ENCODE measurements around the gene LARP1.
"Not testable (repeated sequence)": the region's sequence is repeated elsewhere in the genome, so short reads cannot be mapped to it uniquely, and the experiment has no call there.

Gene LARP1

GRCh38 chr5:154755361-154756008 lies at the start of gene LARP1:
TSS of gene LARP1 (plus strand) at chr5:154755377. CDS start at chr5:154755758, 381 bp downstream.
- no peak for DNase-seq

GRCh38 chr5:154706416-154706815 lies 48.8 kb upstream of the LARP1 start:
- no peak for DNase-seq

GRCh38 chr5:154707641-154708040 lies 47.5 kb upstream of the LARP1 start:
- no peak for DNase-seq

DNA sequence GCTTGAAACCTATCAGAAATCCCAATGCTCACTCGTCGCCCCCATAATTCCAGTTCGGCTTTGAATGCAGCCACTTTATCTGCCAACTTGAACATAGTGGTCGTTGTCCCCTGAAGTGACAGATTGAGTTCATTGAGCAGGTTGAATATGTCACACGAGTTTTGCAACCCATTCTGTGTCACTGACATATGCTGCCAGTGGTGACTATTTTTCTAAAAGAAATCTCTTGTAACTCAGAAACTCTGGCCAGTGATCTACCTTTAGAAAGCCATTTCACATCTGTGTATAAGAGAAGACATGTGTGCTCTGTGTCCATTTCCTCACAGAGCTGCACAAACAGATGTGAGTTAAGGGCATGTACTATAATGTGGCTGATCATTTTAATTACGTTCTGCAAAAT lies 47.0 kb upstream of the LARP1 start:
- no peak for DNase-seq

- DNase-seq: no peak
Measured at GRCh38 chr5:154708846-154709245, 46.3 kb upstream of the LARP1 start.

- DNase-seq: no peak
Measured at GRCh38 chr5:154709368-154710305, 45.5 kb upstream of the LARP1 start.

DNA sequence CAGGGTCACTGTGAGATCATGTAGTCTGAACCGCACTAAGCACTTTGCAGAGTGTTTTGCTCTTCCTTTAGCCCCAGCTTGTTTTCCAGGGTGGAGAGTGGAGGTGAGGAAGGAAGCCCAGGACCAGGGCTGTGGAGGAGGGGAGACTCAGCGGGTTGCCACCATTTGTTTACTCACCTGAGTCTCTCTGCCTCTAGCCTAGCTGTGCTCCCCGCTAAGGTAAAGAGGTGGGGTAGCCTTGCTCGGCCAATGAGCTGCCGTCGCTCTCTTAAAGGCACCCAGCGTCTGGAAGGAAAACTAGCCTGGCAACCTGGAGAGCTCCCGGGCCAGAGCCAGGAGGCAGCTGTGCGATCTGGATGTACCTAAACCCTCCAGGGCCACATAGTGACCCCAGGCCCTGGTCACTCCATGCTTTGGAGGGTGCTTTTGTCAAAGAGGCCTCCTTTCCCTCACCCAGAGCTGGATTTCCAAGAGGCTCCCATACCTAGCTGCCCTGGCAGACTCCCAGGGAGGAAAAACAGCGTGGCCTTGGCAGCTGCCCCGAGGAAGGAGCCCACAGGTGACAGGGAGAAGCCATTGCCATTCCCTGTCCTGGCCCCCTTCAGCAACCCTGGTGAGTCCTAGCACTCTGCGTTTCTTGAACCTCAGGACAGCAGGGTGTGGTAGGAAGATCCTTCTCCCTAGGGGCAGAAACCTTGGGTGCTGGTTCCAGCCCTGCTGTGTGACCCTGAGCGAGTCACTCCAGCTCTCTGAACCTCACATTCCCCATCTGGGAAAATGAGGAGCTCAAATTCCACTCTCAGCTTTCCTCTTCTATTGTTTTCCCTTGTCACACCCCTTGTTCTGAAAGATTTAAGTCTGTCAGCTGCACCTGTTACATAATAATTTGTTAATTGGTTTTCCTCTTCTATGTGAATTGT lies 42.4 kb upstream of the LARP1 start:
- no peak for DNase-seq

GRCh38 chr5:154713615-154714125 lies 41.5 kb upstream of the LARP1 start:
- DNase-seq: no peak

GRCh38 chr5:154714266-154714986 lies 40.8 kb upstream of the LARP1 start:
- no peak for DNase-seq

DNA sequence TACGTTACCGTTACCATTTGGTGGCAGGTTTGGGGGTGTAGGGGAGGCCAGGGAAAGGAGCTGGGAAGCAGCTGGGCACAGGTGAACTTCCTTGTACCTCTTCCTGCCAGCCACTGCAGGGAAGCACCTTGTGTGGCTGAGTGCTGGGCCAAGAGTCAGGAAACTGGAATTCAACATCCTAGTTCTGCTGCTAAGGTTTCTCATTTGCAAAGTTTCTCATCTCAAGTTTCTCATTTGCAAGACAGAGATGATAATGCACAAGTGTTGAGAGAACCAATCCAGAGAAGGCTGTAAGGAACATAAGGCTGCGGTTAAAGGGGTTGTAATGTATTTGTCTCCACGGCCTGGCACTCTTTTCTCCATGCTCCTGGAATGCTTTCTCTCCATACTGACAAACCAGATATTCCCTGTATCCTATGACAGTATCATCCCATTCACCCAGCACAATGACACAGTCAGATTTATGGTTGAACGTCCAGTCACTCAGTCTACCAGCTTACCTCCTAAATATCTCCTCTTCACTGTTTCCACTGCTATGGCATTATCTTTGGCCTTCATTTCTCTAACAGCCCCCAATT lies 33.6 kb upstream of the LARP1 start:
- DNase-seq: no peak

- DNase-seq: no peak
Measured at GRCh38 chr5:154722097-154722496, 33.1 kb upstream of the LARP1 start.

DNA sequence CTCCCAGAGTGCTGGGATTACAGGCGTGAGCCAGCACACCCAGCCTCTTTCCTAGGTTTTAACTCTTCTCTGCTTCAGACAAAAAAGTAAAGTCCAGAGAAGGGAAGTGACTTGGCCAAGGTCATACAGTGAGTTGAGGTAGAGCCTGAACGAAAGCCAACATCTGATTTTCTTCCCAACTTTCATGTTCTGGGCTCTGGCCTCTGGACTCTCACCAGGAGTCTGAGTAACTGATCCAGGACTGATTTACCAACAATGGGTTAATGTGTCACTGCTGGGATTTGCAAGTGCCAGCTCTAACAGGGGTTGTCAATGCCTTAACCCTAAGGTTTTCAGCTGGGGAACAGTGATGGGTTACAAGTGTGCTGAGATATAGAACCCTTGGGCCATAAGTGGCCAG lies 32.2 kb upstream of the LARP1 start:
- no peak for DNase-seq

DNA sequence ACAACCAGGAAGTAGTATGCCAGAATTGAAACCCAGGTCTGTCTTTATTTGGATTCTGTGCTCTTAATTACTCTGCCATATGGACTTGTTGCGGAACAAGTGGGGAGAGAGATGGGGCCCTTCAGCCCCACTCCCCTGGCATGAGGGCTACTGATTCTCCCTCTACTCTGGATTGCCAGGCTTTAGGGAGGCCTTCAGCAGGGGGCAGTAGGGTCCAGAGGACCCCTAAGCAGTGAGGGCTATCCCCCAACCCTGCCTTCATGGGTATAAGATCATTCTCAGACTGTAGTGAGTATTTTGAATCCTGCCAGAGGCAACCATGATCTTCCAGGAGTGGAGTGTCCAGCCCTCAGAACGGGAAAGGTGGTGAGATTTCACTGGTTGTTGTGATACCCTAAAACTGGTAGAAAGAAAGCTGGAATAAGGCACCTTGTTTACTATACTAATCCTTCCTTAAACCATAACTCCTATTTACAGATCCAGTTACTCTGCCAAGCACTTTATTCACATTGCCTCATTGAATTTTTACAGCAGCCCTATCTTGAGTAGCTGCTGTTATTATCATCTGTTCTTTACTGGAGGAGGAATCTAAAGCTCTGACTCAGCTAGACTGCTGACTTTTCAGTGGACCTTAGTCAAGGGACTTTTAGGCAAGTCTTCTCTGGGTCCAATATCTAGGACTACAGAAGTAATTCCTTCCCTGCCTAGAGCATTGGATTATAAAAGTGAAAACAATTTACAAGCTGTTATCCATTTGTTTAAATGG lies 31.3 kb upstream of the LARP1 start:
- no peak for DNase-seq

GRCh38 chr5:154727361-154727760 lies 27.8 kb upstream of the LARP1 start:
- DNase-seq: no peak

GRCh38 chr5:154728939-154729588 lies 26.1 kb upstream of the LARP1 start:
- no peak for DNase-seq

- no peak for DNase-seq
Measured at GRCh38 chr5:154729613-154730012, 25.6 kb upstream of the LARP1 start.

DNA sequence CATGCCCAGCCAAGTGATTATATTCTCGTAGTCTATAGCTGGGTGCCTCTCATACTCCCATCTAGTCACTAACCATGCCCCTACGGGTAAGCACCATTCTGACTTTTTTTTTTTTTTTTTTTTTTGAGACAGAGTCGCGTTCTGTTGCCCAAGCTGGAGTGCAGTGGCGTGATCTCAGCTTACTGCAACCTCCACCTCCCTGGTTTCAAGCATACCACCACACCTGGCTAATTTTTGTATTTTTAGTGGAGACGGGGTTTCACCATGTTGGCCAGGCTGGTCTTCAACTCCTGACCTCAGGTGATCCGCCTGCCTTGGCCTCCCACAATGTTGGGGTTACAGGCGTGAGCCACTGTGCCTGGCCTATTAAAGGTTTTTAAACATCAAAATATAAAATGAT lies 24.4 kb upstream of the LARP1 start:
- not testable (repeated sequence) for DNase-seq

DNA sequence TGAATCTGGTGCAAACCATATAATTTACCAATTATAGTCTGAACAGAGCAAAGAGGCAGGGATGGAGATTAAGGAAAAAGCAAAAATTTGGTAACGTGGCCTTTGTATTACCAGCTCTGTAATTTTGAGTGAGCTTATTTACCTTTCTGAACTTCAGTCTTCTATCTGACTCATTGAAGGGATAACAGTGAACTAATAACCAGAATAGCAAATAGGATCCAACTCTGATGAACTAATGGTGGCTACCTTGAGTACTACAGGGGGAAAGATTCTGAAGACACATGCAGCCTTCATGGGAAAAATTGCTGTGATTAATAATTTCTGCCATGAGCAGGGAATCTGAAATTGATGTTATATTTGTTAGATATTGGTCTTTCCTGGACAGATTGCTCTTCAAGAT lies 23.0 kb upstream of the LARP1 start:
- no peak for DNase-seq

- no peak for DNase-seq
Measured at GRCh38 chr5:154734370-154735248, 20.6 kb upstream of the LARP1 start.
